ENCODE measurements around the gene ADAM19.

DNA sequence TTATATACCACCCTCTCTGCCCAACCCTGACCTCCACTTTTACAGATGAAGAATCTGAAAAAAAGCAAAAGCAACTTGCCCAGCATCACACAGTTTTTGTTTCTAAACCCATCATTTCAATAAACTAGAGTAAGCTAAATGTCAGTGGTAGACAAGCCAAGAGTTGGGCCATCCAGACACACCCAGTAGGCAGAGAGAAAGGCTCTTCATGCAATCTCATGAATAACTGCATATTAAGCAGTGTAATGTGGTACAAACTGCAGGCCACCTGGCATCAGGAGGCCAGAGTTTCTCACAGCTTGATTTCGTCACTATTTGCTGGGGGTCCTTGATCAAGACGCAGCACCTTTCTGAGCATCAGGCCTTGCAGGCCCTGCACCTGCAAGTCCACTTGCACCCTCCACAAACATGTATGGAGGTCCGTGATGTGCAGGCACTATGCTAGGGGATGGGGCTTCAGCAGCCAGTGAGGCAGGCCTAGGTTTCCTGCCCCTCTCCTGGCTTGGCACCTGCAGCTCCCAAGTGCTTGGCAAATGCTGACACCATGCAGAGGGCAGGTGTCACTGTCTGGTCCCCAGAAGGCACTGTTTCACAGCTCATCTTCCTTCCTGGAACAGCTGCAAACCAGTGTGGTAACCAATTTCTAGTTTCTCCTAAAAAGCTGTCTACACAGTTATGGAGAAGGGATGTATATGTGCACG, 29.8 kb downstream of the ADAM19 start:
- no peak for TF ChIP-seq BHLHE40 (IDR thresholded peaks at IDR 0.05; ENCODE audit: borderline replicate concordance)
- TF ChIP-seq FOXM1 (IDR thresholded peaks at IDR 0.05; ENCODE audit: borderline replicate concordance): no peak
- no peak for TF ChIP-seq ZNF384 (IDR thresholded peaks at IDR 0.05)
- TF ChIP-seq CTBP1 (IDR thresholded peaks at IDR 0.05; ENCODE audit: borderline replicate concordance): no peak
- TF ChIP-seq FOXK2 (IDR thresholded peaks at IDR 0.05): no peak
- TF ChIP-seq SUZ12 (IDR thresholded peaks at IDR 0.05): no peak
- TF ChIP-seq, protein P1, sequence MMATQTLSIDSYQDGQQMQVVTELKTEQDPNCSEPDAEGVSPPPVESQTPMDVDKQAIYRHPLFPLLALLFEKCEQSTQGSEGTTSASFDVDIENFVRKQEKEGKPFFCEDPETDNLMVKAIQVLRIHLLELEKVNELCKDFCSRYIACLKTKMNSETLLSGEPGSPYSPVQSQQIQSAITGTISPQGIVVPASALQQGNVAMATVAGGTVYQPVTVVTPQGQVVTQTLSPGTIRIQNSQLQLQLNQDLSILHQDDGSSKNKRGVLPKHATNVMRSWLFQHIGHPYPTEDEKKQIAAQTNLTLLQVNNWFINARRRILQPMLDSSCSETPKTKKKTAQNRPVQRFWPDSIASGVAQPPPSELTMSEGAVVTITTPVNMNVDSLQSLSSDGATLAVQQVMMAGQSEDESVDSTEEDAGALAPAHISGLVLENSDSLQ (IDR thresholded peaks at IDR 0.05): no peak
- no peak for TF ChIP-seq ELF4 (IDR thresholded peaks at IDR 0.05)
- TF ChIP-seq SP1 (IDR thresholded peaks at IDR 0.05): no peak
